Osteocyte (in vitro differentiated cells): ENCODE results near the gene TIMM13. TPM values are rescaled to one million over a fixed set of nuclear protein-coding genes. Genes with fewer than 3 reads are reported as not detected.

Source experiments
- DNase-seq: peaks from one replicate; pipeline ENCODE4 v3.0.0; 2021; ENCODE audit warnings: mixed read lengths; ENCODE audit not compliant: unreplicated experiment; ENCODE audit errors: extremely low spot score
- H3K27ac Mint-ChIP-seq: one replicate; pipeline ENCODE4 v1.8.0; 2021; ENCODE audit warnings: mild to moderate bottlenecking, mixed read lengths; ENCODE audit not compliant: unreplicated experiment
- H3K27me3 Mint-ChIP-seq: one replicate; pipeline ENCODE4 v1.8.0; 2021; ENCODE audit warnings: mixed read lengths; ENCODE audit not compliant: unreplicated experiment
- H3K36me3 Mint-ChIP-seq: one replicate; pipeline ENCODE4 v1.8.0; 2021; ENCODE audit warnings: mixed read lengths; ENCODE audit not compliant: unreplicated experiment
- H3K4me1 Mint-ChIP-seq: one replicate; pipeline ENCODE4 v1.8.0; 2021; ENCODE audit warnings: mixed read lengths; ENCODE audit not compliant: unreplicated experiment
- H3K4me3 Mint-ChIP-seq: one replicate; pipeline ENCODE4 v1.8.0; 2021; ENCODE audit warnings: mild to moderate bottlenecking, moderate library complexity, mixed read lengths; ENCODE audit not compliant: unreplicated experiment
- H3K9me3 Mint-ChIP-seq: one replicate; pipeline ENCODE4 v1.8.0; 2021; ENCODE audit warnings: mixed read lengths; ENCODE audit not compliant: unreplicated experiment
- CTCF ChIP-seq: fragments of 200-600 bp; sonication (generic); IDR thresholded peaks from 2 replicates; pipeline ENCODE4 v1.5.0; 2021; ENCODE audit warnings: antibody characterized with exemption, mild to moderate bottlenecking, moderate library complexity
- total RNA-seq: library from RNA; stranded (reverse); gene quantifications from 2 replicates; pipeline ENCODE4 v1.2.1, GENCODE V29; 2021

The TIMM13 gene
- total RNA-seq, 1 donor from 2014 or later = 108 TPM

- H3K4me3 Mint-ChIP-seq = no peak overlapping the region
- TF ChIP-seq CTCF = no peak
- peaks cover 17% of the 10 kb centered on the region for H3K4me1 Mint-ChIP-seq
- no peaks in the 10 kb centered on the region for H3K27me3 Mint-ChIP-seq
- no peak for DNase-seq
- H3K36me3 Mint-ChIP-seq = peaks cover 6% of the 10 kb centered on the region
- peak overlapping the region; percentile 98 for H3K27ac Mint-ChIP-seq
- H3K9me3 Mint-ChIP-seq = no peaks in the 10 kb centered on the region
Observed at GRCh38 chr19:2428756-2429711, 1.6 kb upstream of the TIMM13 start.

- no peak for TF ChIP-seq CTCF
- Mint-ChIP-seq H3K27ac (peak overlapping the region; percentile 98), H3K36me3 (peaks cover 6% of the 10 kb centered on the region), H3K4me3 (no peak overlapping the region), H3K4me1 (peaks cover 17% of the 10 kb centered on the region), H3K27me3 (no peaks in the 10 kb centered on the region), H3K9me3 (no peaks in the 10 kb centered on the region)
- no peak for DNase-seq
Observed at GRCh38 chr19:2428321-2428690, 920 bp upstream of the TIMM13 start.

GRCh38 chr19:2426611-2427428, 566 bp downstream of the TIMM13 start:
- peak overlapping the region; percentile 98 for H3K27ac Mint-ChIP-seq
- no peak for DNase-seq
- peaks cover 6% of the 10 kb centered on the region for H3K36me3 Mint-ChIP-seq
- no peaks in the 10 kb centered on the region for H3K9me3 Mint-ChIP-seq
- H3K4me1 Mint-ChIP-seq = peaks cover 17% of the 10 kb centered on the region
- peak overlapping the region; percentile 92 for H3K4me3 Mint-ChIP-seq
- H3K27me3 Mint-ChIP-seq = no peaks in the 10 kb centered on the region
- TF ChIP-seq CTCF = no peak

- Mint-ChIP-seq H3K4me1 (peaks cover 17% of the 10 kb centered on the region), H3K9me3 (no peaks in the 10 kb centered on the region), H3K4me3 (peak overlapping the region; percentile 92), H3K36me3 (peaks cover 4% of the 10 kb centered on the region), H3K27ac (peak overlapping the region; percentile 77), H3K27me3 (no peaks in the 10 kb centered on the region)
- DNase-seq = no peak
- TF ChIP-seq CTCF = no peak
Observed at GRCh38 chr19:2425622-2426581, 1.5 kb downstream of the TIMM13 start.
